GM18519 (cell line): ENCODE measurements around the gene LRRC2.
"Not testable (repeated sequence)": the region's sequence is repeated elsewhere in the genome, so short reads cannot be mapped to it uniquely, and the experiment has no call there.

Source experiments
- ATAC-seq: cut with Tn5 transposase; IDR thresholded peaks from one replicate; pipeline ENCODE4 v1.9.1; 2021; ENCODE audit warnings: mild to moderate bottlenecking, moderate library complexity; ENCODE audit not compliant: unreplicated experiment, low FRiP score

The LRRC2 gene

DNA sequence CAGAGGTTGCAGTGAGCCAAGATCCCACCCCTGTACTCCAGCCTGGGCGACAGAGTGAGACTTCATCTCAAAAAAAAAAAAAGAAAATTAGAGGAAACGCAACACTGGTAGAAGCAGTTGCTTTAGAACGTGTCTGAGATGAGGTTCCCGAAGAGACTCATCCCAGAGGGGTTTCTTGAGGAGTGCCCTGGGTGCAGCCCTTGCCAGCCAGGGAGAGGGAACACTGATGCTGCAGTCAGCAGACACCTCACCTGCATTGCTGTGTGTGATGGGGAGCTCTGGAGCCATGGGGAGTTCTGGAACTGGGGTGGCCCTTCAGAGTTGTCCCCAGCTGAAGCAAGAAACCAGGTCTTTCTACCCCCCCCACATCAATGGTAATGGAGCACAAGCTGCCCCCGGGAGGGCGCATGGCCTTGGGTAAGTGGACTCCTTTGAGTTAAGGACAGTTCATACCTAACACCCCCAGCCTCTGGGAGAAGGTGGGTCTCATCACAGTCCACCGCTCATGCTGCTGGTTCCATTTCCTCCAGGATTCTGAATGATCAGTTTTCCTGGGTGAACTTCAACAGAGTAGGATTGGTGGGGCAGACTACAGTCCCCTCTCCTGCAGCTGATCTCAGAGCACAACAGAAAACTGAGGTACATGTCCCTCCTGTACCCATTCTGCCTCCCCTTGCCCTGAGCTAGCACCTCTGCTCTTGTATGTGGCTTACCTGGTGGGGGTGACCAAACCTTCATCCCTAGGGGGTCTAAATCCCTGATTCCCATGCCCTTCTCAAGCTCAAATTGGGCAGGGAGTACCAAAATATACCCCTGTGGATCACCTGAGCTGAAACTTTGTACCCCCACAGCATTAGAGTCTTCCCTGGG, 18.7 kb upstream of the LRRC2 start:
- no peak for ATAC-seq

DNA sequence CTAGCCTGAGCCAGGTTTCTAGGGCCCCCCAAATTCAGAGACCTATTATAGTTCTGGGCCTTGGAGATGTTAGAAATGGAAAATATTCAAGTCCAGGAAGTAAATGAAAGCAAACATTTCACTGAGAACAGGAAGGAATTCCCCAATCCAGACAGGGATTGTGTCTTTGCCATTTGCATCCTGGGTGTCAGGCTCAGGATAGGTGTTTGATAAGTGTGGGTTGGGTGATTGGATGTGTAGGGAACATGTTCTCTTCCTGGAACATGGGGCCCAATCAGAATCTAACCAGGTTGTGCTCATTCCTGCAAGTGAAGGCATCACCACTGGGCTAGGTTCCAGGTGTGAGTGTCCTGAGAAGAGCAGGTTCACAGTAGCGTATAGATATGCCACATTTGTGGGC, 14.6 kb upstream of the LRRC2 start:
- ATAC-seq: no peak

DNA sequence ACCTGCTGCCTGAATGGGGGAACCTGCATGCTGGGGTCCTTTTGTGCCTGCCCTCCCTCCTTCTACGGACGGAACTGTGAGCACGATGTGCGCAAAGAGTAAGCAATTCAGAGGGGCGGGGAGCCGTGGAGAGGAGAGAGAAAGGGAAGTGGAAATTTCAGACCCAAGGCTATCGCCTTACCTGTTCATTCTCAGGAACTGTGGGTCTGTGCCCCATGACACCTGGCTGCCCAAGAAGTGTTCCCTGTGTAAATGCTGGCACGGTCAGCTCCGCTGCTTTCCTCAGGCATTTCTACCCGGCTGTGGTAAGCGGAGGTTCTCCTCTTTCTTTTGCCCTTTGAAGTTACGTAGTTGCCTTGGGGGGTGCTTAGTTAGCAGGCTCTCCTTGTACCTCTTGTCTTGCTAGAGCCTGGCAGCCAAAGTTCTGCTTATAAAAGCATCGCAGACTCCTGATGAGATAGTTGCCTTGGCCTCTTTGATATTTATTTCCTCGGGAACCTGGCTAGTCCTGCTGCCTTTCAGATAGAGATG, 13.7 kb upstream of the LRRC2 start:
- no peak for ATAC-seq

DNA sequence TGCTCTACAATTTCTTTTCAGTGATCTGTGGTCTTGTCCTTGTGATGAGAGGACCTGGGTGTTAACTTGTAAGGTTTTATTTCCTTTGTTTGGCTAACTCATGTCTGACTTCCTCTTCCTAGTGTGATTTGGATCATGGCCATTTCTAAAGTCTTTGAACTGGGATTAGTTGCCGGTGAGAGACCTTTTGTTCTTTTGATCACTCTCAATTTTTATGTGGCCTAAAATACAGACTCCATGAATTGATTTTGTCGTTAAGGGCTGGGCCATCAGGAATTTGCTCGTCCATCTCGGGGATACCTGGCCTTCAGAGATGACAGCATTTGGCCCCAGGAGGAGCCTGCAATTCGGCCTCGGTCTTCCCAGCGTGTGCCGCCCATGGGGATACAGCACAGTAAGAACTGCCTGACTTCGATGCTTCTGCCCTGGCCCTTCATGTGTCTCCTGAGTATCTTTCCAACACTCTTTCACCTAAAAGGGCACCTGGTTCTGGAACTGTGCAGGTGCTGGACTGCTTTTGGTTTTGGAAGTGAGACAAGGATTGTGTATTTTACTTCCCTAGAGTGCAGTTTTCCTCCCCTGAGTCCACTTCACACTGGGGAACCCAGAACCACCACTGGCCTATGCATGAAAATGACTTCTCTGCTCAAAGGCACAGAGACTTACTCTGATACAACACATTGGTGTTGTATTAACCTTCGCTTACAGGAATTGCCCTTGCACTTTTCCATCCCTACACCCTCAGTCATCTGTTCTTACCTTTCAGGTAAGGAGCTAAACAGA, 13.1 kb upstream of the LRRC2 start:
- no peak for ATAC-seq

DNA sequence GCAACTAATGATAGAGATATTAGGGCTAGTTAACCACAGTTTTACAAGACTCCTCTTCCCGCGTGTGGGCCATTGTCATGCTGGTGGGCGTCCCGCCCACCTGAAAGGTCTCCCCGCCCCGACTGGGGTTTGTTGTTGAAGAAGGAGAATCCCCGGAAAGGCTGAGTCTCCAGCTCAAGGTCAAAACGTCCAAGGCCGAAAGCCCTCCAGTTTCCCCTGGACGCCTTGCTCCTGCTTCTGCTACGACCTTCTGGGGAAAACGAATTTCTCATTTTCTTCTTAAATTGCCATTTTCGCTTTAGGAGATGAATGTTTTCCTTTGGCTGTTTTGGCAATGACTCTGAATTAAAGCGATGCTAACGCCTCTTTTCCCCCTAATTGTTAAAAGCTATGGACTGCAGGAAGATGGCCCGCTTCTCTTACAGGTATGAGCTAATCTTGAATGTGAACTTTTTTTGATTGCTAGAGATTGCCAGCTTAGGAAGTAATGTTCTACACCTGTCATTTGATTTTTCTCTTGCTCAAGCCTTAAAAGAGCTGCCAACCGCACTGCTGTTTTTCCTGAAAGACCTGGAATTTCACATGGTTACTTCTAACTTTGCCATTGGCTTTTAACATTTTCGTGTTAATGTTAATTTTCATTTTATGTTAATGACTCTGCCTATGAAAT, 11.6 kb upstream of the LRRC2 start:
- ATAC-seq: not testable (repeated sequence)

DNA sequence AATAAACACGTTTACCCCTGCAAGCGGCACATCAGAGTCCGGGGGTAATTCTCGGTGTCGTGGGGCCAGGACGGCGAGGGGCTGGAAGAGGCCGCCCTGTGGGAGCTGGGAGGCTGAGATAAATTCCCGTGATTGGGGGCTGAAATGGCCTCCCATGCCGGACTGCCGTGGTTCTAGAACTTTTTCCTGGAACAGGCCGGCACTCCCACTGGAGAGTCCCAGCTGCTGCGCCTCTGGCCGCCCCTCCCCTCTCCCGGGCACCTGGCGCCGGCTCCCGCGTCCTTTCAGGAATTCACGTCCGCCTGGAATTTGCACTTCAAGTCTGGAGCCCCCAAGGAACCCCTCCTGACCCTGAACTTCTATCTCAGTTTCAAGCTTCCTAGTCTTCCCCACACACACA, 10.8 kb upstream of the LRRC2 start:
- ATAC-seq: no peak

DNA sequence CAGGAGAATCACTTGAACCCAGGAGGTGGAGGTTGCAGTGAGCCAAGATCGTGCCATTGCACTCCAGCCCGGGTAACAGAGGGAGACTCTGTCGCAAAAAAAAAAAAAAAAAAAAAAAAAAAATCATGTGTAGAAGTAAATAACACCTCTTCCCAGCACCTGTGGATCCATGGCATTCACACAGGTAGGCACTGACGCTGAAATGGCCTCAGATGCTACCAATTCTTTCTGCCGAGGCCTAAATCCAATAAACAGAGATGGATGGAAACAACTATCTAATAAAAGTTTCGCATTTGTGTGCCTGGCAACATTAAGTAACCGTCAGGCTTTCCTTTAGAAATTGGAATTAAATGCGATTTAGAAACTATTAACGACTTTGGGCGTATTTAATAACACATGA, 10.3 kb upstream of the LRRC2 start:
- no peak for ATAC-seq

DNA sequence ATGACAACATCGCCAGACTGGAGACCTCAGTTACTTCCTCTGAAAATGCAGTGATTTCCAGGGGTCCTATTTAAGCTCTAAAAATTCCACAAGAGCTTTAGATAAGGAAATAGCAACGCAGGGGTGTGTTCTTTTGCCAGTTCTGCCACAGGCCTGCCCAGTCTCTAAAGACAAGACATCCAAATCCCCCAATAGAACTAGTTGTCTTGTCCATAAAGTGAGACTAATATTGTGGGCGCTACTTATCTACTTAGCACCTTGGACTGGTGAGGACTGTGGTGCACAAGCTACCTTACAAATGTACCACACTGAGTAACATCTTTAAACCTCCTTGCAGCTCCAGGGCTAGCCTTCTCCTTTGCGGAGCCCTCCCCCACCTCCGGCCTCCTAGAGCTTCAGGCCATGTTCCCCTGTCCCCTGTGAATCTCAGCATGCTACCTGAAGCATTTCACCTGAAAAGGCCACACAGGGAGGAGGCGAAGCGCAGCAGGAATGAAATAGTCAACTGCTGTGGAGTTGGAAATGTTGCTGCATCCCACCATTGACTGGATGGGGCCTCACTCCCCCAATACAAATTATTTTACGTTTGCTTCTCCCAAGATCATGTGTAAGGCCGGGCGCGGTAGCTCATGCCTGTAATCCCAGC, 9.6 kb upstream of the LRRC2 start:
- ATAC-seq: no peak

DNA sequence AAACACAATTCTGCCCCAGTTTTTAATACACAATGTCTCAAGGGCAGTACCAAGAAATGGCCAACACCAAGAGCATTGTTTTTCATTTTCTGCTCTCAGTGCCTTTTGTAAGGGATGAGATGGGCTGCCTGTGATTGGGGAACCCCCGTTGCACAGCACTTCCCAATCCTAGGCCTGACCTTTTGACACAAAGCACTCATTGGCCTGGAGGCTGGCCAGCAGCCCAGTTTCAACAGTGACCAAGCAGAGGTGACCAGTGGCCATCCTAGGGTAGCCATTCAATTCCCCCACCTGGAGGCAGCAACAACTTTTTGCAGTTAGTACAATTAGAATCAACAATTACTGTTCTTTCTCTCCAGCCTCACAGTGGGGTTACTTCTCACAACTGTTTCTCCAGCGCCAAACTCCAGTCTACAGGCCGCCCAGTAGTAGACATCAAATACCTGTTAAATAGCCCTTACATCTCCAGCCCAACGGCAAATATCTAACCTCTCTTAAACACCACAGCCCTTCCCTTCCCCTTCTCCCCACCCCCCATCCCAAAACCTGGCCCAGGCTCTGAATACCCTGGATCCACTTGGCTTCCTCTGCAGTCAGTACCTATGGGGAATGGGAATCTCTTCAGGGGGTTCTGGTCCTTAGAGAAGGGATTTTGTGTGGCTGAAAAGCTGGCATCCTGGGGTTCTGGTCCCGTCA, 8.9 kb upstream of the LRRC2 start:
- ATAC-seq: no peak

DNA sequence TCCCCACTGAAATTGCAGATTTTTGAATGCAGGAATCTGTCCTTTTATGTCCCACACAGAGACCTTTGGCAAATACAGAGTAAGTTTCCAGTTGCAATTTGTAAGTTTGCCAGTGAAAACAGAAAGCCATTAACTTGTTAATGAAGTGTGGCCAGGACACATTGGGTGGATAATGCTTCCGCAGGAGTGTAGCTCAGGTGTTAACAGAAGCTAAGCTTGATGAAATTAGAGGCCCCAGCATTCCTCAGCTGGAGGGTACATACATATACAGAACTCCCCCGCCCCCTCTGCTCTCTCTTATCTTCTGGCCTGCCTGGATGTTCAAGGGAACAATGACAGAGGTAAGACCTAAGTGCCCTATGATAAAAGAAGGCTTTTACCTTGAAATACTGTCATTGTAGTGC, 8.1 kb upstream of the LRRC2 start:
- ATAC-seq: no peak

DNA sequence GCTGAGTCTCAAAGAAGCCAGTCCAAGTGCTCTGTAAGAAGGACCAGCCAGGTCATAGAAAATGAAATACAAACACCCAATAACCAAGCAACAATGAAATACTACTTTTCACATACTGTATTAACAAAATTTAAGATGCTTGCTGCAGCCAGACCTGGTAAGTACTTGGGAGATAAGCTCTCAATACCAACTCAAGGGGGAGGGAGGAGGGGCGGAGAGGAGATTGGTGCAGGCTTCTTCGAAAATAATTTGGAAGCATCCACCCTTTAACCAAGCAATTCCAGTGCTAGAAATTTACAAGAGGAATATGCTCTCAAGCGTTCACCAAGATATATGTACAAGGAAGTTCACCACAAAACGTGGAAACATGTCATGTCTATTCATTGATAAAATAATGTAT, 7.6 kb upstream of the LRRC2 start:
- no peak for ATAC-seq

DNA sequence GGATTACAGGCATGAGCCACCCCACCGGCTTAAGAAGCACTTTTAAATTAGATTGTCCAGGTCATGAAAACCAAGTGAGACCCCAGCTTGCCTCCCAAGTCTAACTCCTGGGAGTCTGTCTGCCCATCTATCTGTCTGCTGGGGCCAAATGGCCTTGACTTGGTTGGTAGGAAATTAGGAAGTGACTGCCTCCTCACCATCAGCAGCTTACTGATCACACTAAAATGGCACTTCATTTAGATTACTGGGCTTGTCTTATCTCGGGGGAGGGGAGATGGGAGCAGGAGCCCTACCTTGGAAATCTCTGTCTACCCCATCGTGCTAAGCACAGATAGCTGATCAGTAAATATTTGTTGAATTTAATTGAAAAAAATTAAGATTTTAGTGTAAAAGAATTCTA, 5.6 kb upstream of the LRRC2 start:
- no peak for ATAC-seq

DNA sequence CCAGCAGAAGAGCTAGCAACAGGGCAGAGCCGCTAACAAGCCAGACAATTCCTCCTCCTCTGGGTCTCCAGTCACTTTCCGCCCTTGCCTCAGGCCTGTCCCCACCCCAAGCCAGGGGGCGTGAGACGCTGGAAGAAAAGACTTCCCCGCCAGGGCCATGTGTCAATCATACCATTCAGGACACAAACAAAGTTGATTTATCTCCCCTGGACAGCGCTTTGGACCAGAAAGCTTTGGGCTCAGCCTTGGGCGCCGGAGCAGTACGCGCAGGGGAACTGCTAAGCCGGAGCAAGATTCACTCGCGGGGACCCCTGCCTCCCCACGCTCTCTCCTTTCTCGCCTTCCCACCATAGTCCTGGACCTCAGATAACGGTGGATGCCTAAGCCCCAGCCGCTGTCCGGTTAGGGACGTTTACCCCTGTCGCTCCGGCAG, 479 bp downstream of the LRRC2 start:
- ATAC-seq: no peak

DNA sequence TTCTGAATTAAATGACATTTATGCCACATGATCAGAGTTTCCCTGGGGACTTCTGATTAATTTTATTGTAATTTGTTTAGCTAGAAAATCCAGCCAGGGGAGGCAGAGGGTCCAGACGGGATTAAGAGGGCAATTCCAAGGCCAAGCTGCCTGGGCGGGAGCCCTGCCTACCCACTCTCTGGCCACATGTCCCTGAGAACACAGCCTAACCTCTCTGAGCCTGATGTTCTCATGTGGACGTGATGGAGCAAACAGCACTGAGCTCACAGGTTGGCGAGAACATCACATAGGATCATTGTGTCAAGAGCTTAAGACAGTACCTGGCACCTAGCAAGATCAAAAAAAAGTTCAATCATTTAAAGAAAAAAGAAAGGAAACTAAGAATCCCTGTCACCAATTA, 1.0 kb downstream of the LRRC2 start:
- no peak for ATAC-seq

DNA sequence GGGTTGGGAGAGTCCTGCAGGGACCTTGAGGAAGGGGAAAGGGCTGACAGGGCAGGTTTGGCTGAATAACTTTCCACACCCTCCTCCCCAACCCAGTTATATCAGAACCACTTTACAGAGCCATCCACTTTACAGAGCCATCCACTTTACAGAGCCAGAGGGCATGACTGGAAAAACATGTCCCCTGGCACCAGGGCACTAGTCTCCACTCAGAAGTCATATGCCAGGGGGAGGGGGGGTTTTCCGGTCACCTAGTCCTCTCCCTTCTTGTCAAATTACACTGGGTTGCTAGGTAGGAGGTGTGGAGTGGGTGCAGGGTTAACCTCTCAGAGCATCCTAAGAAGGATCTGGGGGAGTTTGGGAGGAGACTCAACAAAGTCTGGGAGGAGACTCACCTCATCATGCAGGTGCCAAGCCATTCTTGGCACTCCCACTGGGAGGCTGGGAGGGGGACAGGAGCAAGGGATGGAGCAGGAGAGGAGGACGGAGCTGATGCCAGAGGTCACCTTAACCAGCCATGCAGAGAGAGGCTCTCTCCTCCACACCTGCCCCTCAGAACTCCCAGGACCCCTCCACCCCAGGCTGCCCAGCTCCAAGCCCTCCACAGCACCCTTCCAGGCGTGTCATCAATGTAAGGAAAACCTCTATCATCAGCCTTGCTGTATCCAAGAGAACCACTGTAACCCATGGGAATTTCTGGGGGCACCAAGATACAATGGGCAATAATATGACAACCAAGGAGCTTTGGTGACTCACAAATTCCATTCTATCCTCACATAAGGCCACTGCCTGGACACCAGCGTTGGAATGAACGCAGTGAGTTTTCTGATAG, 1.7 kb downstream of the LRRC2 start:
- no peak for ATAC-seq

DNA sequence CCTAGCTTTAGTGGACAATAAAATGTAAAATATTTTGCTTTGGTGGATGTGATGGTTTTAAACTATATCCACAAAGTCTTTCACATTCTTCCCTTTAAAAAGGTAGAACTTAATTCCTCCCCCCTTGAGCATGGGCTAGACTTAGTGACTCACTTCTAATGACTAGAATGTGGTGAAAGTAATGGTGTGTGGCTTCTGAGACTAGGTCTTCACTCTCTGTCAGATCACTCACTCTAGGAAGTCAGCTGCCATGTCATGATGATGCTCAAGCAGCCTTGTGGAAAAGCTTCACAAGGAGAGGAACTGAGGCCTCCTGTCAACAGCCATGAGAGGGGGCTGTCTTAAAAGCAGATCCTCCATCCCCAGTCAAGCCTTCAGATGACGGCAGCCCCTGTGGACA, 4.2 kb downstream of the LRRC2 start:
- no peak for ATAC-seq

DNA sequence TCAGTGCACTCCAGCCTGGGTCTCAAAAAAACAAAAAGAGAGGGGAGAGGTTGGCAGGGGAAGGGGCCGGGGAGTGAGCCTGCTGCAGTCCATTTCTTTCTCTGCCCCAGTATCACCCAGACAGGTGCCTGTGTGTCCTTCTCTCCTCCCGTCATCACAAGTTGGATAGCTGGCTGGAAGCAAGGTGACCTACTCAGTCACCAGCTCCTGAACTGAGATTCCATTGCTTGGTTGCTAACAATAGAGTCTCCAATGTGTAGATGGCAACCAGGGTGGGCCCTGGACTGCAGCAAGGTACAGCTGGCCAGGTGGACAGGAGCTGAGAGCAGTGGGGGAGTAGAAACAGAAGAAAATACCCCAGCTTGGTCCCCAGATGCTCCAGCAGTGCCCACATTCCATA, 4.6 kb downstream of the LRRC2 start:
- ATAC-seq: no peak

DNA sequence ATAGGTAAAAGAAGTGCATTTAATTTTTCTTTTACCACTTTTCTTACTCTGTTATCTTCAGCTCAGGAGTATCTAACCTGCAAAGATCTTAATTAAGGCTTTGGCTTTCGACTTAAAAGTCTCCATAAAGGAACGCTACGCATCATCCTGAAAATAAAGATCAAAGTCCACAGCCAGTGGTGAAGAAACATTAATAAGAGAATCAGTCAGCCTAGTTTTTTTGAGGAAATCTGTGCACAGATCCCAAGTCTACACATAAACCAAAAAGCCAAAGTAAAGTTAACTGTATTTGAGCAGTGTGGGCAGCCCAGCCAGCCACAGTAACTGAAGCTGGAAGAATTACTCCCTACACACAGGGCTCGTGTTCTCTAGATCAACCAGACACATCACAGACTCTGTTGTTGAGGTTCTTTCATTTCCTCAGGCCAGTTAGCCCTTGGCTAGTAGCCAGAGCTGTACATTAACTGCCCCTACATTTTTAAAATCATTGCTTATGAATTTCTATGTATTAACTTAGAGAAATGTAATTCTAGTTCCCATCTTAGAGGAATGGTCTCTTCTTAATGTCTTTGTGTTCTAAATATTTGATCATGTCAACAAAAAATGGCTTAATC, 6.9 kb downstream of the LRRC2 start:
- ATAC-seq: no peak
